WTC11 (cell line): ENCODE data around the gene PTPRH. TPM values are rescaled to one million over a fixed set of nuclear protein-coding genes. Genes with fewer than 3 reads are reported as not detected.

Source experiments
- ATAC-seq: fragments of 200-7000 bp; cut with Tn5 transposase; 2 replicates; pipeline ENCODE4 v1.10.0; 2021; ENCODE audit warnings: mild to moderate bottlenecking, moderate library complexity
- CTCF ChIA-PET: fragments of 300-600 bp; sonication (Branson Sonifier 250); formaldehyde crosslinking; loops from one replicate; lab custom pipeline; 2021; ENCODE audit warnings: antibody characterized with exemption; lab: Charles Lee
- POLR2A ChIA-PET: fragments of 350-600 bp; sonication (Branson Sonifier 250); formaldehyde crosslinking; loops from one replicate; lab custom pipeline; 2021; ENCODE audit warnings: antibody characterized with exemption; lab: Charles Lee
- DNase-seq: peaks from one replicate; pipeline ENCODE4 v3.0.0; 2021; ENCODE audit warnings: low spot score
- H3K27ac Mint-ChIP-seq: 2 replicates; pipeline ENCODE4 v1.8.0; 2021; ENCODE audit warnings: mixed read lengths
- H3K27me3 Mint-ChIP-seq: 2 replicates; pipeline ENCODE4 v1.8.0; 2021; ENCODE audit warnings: low read depth, mild to moderate bottlenecking, moderate library complexity, mixed read lengths
- H3K36me3 Mint-ChIP-seq: 2 replicates; pipeline ENCODE4 v1.8.0; 2021; ENCODE audit warnings: mixed read lengths
- H3K4me1 Mint-ChIP-seq: 2 replicates; pipeline ENCODE4 v1.8.0; 2022; ENCODE audit warnings: mixed read lengths
- H3K4me3 Mint-ChIP-seq: 2 replicates; pipeline ENCODE4 v1.8.0; 2021; ENCODE audit warnings: mild to moderate bottlenecking, moderate library complexity, mixed read lengths
- H3K9me3 Mint-ChIP-seq: 2 replicates; pipeline ENCODE4 v1.8.0; 2021; ENCODE audit warnings: mixed read lengths
- ATF6 ChIP-seq: sonication (generic); formaldehyde crosslinking; IDR thresholded peaks from 2 replicates; pipeline ENCODE4 v1.8.1; 2023; ENCODE audit warnings: mild to moderate bottlenecking, missing genetic modification reagents
- CDX4 ChIP-seq: fragments of 250-450 bp; sonication (Bioruptor Pico); IDR thresholded peaks from 2 replicates; pipeline ENCODE4 v1.9.0; 2021; ENCODE audit warnings: moderate library complexity, mild to moderate bottlenecking, inconsistent platforms, borderline replicate concordance
- E2F1 ChIP-seq: sonication (generic); formaldehyde crosslinking; IDR thresholded peaks from 2 replicates; pipeline ENCODE4 v1.8.0; 2022; ENCODE audit warnings: mild to moderate bottlenecking, missing genetic modification reagents
- GABPB1 ChIP-seq: sonication (generic); formaldehyde crosslinking; IDR thresholded peaks from 2 replicates; pipeline ENCODE4 v1.8.1; 2023; ENCODE audit warnings: mild to moderate bottlenecking, missing genetic modification reagents
- HMGA2 ChIP-seq: fragments of 250-450 bp; sonication (Bioruptor Pico); IDR thresholded peaks from 2 replicates; pipeline ENCODE4 v1.4.0; 2021; ENCODE audit warnings: mild to moderate bottlenecking, moderate library complexity
- JAZF1 ChIP-seq: fragments of 250-450 bp; sonication (Bioruptor Pico); IDR thresholded peaks from 2 replicates; pipeline ENCODE4 v1.9.0; 2021; ENCODE audit warnings: moderate library complexity, mild to moderate bottlenecking, inconsistent platforms
- JUN ChIP-seq: sonication (generic); formaldehyde crosslinking; IDR thresholded peaks from 2 replicates; pipeline ENCODE4 v1.8.0; 2023; ENCODE audit warnings: mild to moderate bottlenecking, missing genetic modification reagents
- NFYB ChIP-seq: sonication (generic); formaldehyde crosslinking; conservative IDR thresholded peaks from 2 replicates; pipeline ENCODE4 v1.8.0; 2022; ENCODE audit warnings: low read depth, missing genetic modification reagents
- TP53 ChIP-seq: sonication (generic); formaldehyde crosslinking; IDR thresholded peaks from 2 replicates; pipeline ENCODE4 v1.8.1; 2023; ENCODE audit warnings: mild to moderate bottlenecking, missing genetic modification reagents
- ZNF219 ChIP-seq: sonication (generic); formaldehyde crosslinking; IDR thresholded peaks from 2 replicates; pipeline ENCODE4 v1.8.0; 2023; ENCODE audit warnings: missing genetic modification reagents, mild to moderate bottlenecking, borderline replicate concordance
- total RNA-seq: library from RNA; stranded (reverse); gene quantifications from 3 replicates; pipeline ENCODE4 v1.2.3, GENCODE V29; 2021
- TF ChIP-seq, protein P1 (sequence below): sonication (generic); formaldehyde crosslinking; IDR thresholded peaks from 2 replicates; pipeline ENCODE4 v1.8.0; 2022; ENCODE audit warnings: missing genetic modification reagents
- TF ChIP-seq, protein P2 (sequence below): sonication (generic); formaldehyde crosslinking; IDR thresholded peaks from 2 replicates; pipeline ENCODE4 v1.8.1; 2023; ENCODE audit warnings: mild to moderate bottlenecking, missing genetic modification reagents, borderline replicate concordance
- TF ChIP-seq, protein P3 (sequence below): sonication (generic); formaldehyde crosslinking; IDR thresholded peaks from 2 replicates; pipeline ENCODE4 v1.8.0; 2022; ENCODE audit warnings: mild to moderate bottlenecking, missing genetic modification reagents
- TF ChIP-seq, protein P4 (sequence below): sonication (generic); formaldehyde crosslinking; IDR thresholded peaks from 2 replicates; pipeline ENCODE4 v1.8.0; 2023; ENCODE audit warnings: missing genetic modification reagents, mild to moderate bottlenecking, borderline replicate concordance
- TF ChIP-seq, protein P5 (sequence below): fragments of 250-450 bp; sonication (Bioruptor Pico); IDR thresholded peaks from 2 replicates; pipeline ENCODE4 v1.8.0; 2021; ENCODE audit warnings: mild to moderate bottlenecking

PTPRH gene
- total RNA-seq, 1 experiment from 2014 or later = 0.63 TPM

DNA sequence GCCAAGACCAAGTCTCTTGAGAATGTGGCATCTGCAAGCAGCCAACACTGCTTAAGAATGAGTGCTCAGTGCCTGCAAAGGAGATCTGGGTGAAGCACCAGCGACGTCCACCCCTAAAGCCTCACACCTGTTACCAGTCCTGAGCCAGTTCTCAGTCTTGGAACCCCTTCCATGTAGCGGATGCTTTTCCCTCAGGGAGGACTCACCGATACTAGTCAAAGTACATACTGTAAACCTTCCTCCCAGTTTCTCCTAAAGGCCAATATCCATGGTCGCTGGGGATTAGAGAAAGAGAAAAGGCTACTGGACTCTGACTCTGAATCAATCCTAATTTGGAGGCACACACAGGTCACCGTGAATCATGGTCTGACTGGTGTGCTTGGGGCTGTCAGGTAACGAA, 4.2 kb upstream of the PTPRH start:
- H3K27ac Mint-ChIP-seq = no peak overlapping the region
- no peak for TF ChIP-seq TP53 (CRISPR knock-in tag)
- no peak for TF ChIP-seq CDX4 (CRISPR knock-in tag)
- TF ChIP-seq JUN (CRISPR knock-in tag) = no peak
- no peak for TF ChIP-seq ATF6 (CRISPR knock-in tag)
- TF ChIP-seq, protein P1, sequence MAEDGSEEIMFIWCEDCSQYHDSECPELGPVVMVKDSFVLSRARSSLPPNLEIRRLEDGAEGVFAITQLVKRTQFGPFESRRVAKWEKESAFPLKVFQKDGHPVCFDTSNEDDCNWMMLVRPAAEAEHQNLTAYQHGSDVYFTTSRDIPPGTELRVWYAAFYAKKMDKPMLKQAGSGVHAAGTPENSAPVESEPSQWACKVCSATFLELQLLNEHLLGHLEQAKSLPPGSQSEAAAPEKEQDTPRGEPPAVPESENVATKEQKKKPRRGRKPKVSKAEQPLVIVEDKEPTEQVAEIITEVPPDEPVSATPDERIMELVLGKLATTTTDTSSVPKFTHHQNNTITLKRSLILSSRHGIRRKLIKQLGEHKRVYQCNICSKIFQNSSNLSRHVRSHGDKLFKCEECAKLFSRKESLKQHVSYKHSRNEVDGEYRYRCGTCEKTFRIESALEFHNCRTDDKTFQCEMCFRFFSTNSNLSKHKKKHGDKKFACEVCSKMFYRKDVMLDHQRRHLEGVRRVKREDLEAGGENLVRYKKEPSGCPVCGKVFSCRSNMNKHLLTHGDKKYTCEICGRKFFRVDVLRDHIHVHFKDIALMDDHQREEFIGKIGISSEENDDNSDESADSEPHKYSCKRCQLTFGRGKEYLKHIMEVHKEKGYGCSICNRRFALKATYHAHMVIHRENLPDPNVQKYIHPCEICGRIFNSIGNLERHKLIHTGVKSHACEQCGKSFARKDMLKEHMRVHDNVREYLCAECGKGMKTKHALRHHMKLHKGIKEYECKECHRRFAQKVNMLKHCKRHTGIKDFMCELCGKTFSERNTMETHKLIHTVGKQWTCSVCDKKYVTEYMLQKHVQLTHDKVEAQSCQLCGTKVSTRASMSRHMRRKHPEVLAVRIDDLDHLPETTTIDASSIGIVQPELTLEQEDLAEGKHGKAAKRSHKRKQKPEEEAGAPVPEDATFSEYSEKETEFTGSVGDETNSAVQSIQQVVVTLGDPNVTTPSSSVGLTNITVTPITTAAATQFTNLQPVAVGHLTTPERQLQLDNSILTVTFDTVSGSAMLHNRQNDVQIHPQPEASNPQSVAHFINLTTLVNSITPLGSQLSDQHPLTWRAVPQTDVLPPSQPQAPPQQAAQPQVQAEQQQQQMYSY (CRISPR knock-in tag) = no peak
- TF ChIP-seq E2F1 = no peak
- TF ChIP-seq, protein P2, sequence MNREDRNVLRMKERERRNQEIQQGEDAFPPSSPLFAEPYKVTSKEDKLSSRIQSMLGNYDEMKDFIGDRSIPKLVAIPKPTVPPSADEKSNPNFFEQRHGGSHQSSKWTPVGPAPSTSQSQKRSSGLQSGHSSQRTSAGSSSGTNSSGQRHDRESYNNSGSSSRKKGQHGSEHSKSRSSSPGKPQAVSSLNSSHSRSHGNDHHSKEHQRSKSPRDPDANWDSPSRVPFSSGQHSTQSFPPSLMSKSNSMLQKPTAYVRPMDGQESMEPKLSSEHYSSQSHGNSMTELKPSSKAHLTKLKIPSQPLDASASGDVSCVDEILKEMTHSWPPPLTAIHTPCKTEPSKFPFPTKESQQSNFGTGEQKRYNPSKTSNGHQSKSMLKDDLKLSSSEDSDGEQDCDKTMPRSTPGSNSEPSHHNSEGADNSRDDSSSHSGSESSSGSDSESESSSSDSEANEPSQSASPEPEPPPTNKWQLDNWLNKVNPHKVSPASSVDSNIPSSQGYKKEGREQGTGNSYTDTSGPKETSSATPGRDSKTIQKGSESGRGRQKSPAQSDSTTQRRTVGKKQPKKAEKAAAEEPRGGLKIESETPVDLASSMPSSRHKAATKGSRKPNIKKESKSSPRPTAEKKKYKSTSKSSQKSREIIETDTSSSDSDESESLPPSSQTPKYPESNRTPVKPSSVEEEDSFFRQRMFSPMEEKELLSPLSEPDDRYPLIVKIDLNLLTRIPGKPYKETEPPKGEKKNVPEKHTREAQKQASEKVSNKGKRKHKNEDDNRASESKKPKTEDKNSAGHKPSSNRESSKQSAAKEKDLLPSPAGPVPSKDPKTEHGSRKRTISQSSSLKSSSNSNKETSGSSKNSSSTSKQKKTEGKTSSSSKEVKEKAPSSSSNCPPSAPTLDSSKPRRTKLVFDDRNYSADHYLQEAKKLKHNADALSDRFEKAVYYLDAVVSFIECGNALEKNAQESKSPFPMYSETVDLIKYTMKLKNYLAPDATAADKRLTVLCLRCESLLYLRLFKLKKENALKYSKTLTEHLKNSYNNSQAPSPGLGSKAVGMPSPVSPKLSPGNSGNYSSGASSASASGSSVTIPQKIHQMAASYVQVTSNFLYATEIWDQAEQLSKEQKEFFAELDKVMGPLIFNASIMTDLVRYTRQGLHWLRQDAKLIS (CRISPR knock-in tag) = no peak
- TF ChIP-seq, protein P3, sequence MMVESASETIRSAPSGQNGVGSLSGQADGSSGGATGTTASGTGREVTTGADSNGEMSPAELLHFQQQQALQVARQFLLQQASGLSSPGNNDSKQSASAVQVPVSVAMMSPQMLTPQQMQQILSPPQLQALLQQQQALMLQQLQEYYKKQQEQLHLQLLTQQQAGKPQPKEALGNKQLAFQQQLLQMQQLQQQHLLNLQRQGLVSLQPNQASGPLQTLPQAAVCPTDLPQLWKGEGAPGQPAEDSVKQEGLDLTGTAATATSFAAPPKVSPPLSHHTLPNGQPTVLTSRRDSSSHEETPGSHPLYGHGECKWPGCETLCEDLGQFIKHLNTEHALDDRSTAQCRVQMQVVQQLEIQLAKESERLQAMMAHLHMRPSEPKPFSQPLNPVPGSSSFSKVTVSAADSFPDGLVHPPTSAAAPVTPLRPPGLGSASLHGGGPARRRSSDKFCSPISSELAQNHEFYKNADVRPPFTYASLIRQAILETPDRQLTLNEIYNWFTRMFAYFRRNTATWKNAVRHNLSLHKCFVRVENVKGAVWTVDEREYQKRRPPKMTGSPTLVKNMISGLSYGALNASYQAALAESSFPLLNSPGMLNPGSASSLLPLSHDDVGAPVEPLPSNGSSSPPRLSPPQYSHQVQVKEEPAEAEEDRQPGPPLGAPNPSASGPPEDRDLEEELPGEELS (CRISPR knock-in tag) = no peak
- TF ChIP-seq GABPB1 = no peak
- no peak for TF ChIP-seq NFYB
- TF ChIP-seq, all 79 proteins: peak for 0
- ChIA-PET CTCF (no interaction called here), POLR2A (no interaction called here)
- peaks cover 45% of the 10 kb centered on the region for H3K9me3 Mint-ChIP-seq
- peaks cover 9% of the 10 kb centered on the region for H3K36me3 Mint-ChIP-seq
- H3K4me3 Mint-ChIP-seq = no peak overlapping the region
- DNase-seq (no peak), ATAC-seq (no peak)
- H3K4me1 Mint-ChIP-seq = peaks cover 4% of the 10 kb centered on the region
- H3K27me3 Mint-ChIP-seq = peaks cover 49% of the 10 kb centered on the region

- ChIA-PET CTCF (no interaction called here), POLR2A (no interaction called here)
- H3K27me3 Mint-ChIP-seq = peaks cover 49% of the 10 kb centered on the region
- no peak overlapping the region for H3K4me3 Mint-ChIP-seq
- H3K9me3 Mint-ChIP-seq = peaks cover 45% of the 10 kb centered on the region
- H3K27ac Mint-ChIP-seq = no peak overlapping the region
- ATAC-seq = no peak
- H3K4me1 Mint-ChIP-seq = peaks cover 4% of the 10 kb centered on the region
- DNase-seq = no peak
- H3K36me3 Mint-ChIP-seq = peaks cover 9% of the 10 kb centered on the region
- TF ChIP-seq, protein P4, sequence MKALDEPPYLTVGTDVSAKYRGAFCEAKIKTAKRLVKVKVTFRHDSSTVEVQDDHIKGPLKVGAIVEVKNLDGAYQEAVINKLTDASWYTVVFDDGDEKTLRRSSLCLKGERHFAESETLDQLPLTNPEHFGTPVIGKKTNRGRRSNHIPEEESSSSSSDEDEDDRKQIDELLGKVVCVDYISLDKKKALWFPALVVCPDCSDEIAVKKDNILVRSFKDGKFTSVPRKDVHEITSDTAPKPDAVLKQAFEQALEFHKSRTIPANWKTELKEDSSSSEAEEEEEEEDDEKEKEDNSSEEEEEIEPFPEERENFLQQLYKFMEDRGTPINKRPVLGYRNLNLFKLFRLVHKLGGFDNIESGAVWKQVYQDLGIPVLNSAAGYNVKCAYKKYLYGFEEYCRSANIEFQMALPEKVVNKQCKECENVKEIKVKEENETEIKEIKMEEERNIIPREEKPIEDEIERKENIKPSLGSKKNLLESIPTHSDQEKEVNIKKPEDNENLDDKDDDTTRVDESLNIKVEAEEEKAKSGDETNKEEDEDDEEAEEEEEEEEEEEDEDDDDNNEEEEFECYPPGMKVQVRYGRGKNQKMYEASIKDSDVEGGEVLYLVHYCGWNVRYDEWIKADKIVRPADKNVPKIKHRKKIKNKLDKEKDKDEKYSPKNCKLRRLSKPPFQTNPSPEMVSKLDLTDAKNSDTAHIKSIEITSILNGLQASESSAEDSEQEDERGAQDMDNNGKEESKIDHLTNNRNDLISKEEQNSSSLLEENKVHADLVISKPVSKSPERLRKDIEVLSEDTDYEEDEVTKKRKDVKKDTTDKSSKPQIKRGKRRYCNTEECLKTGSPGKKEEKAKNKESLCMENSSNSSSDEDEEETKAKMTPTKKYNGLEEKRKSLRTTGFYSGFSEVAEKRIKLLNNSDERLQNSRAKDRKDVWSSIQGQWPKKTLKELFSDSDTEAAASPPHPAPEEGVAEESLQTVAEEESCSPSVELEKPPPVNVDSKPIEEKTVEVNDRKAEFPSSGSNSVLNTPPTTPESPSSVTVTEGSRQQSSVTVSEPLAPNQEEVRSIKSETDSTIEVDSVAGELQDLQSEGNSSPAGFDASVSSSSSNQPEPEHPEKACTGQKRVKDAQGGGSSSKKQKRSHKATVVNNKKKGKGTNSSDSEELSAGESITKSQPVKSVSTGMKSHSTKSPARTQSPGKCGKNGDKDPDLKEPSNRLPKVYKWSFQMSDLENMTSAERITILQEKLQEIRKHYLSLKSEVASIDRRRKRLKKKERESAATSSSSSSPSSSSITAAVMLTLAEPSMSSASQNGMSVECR (CRISPR knock-in tag) = no peak
- TF ChIP-seq ZNF219 (CRISPR knock-in tag) = no peak
- TF ChIP-seq JAZF1 (CRISPR knock-in tag) = no peak
- TF ChIP-seq TP53 (CRISPR knock-in tag) = no peak
- TF ChIP-seq, protein P5, sequence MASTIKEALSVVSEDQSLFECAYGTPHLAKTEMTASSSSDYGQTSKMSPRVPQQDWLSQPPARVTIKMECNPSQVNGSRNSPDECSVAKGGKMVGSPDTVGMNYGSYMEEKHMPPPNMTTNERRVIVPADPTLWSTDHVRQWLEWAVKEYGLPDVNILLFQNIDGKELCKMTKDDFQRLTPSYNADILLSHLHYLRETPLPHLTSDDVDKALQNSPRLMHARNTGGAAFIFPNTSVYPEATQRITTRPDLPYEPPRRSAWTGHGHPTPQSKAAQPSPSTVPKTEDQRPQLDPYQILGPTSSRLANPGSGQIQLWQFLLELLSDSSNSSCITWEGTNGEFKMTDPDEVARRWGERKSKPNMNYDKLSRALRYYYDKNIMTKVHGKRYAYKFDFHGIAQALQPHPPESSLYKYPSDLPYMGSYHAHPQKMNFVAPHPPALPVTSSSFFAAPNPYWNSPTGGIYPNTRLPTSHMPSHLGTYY (CRISPR knock-in tag) = no peak
- TF ChIP-seq HMGA2 (CRISPR knock-in tag) = no peak
Measured at GRCh38 chr19:55212447-55212846, 3.1 kb upstream of the PTPRH start.
